KOPT-K1 (cell line): ENCODE results near the gene XRN2.
"Not testable (repeated sequence)": the region's sequence is repeated elsewhere in the genome, so short reads cannot be mapped to it uniquely, and the experiment has no call there.

Source experiments
- H3K27ac ChIP-seq: fragments of 200-600 bp; sonication (generic); 2 replicates; pipeline ENCODE4 v1.5.1; 2016; ENCODE audit warnings: antibody characterized with exemption, mild to moderate bottlenecking, low read depth, low read length; ENCODE audit not compliant: poor library complexity, severe bottlenecking
- H3K36me3 ChIP-seq: fragments of 200-600 bp; sonication (generic); 2 replicates; pipeline ENCODE4 v1.5.1; 2017; ENCODE audit warnings: antibody characterized with exemption, mild to moderate bottlenecking, low read length, moderate library complexity; ENCODE audit not compliant: insufficient read depth
- H3K9me3 ChIP-seq: fragments of 200-600 bp; sonication (generic); 2 replicates; pipeline ENCODE4 v1.5.1; 2017; ENCODE audit warnings: antibody characterized with exemption, low read length, mild to moderate bottlenecking; ENCODE audit not compliant: insufficient read depth, poor library complexity, severe bottlenecking

XRN2 gene

GRCh38 chr20:21356386-21356785, 53.3 kb downstream of the XRN2 start:
- no peak overlapping the region for H3K27ac ChIP-seq
- peaks cover 94% of the 10 kb centered on the region for H3K36me3 ChIP-seq
- no peaks in the 10 kb centered on the region for H3K9me3 ChIP-seq

GRCh38 chr20:21357844-21358243, 54.7 kb downstream of the XRN2 start:
- Histone ChIP-seq H3K36me3 (peaks cover 96% of the 10 kb centered on the region), H3K9me3 (no peaks in the 10 kb centered on the region), H3K27ac (no peak overlapping the region)

GRCh38 chr20:21358737-21359136, 55.6 kb downstream of the XRN2 start:
- no peak overlapping the region for H3K27ac ChIP-seq
- H3K36me3 ChIP-seq: peaks cover 99% of the 10 kb centered on the region
- H3K9me3 ChIP-seq: no peaks in the 10 kb centered on the region

- peaks cover 98% of the 10 kb centered on the region for H3K36me3 ChIP-seq
- no peaks in the 10 kb centered on the region for H3K9me3 ChIP-seq
- H3K27ac ChIP-seq: no peak overlapping the region
These were observed 57.6 kb downstream of the XRN2 start for GRCh38 chr20:21360705-21361104.

GRCh38 chr20:21361266-21361665, 58.1 kb downstream of the XRN2 start:
- H3K9me3 ChIP-seq: no peaks in the 10 kb centered on the region
- H3K36me3 ChIP-seq: peaks cover 95% of the 10 kb centered on the region
- no peak overlapping the region for H3K27ac ChIP-seq

GRCh38 chr20:21364413-21364812, 61.3 kb downstream of the XRN2 start:
- H3K9me3 ChIP-seq: no peaks in the 10 kb centered on the region
- peaks cover 95% of the 10 kb centered on the region for H3K36me3 ChIP-seq
- no peak overlapping the region for H3K27ac ChIP-seq

- no peak overlapping the region for H3K27ac ChIP-seq
- H3K9me3 ChIP-seq: no peaks in the 10 kb centered on the region
- peaks cover 95% of the 10 kb centered on the region for H3K36me3 ChIP-seq
These were observed 62.6 kb downstream of the XRN2 start for GRCh38 chr20:21365771-21366170.

GRCh38 chr20:21366273-21366672, 63.1 kb downstream of the XRN2 start:
- not testable (repeated sequence) for H3K27ac ChIP-seq, H3K9me3 ChIP-seq
- H3K36me3 ChIP-seq: peaks cover 95% of the 10 kb centered on the region

GRCh38 chr20:21368791-21369190, 65.7 kb downstream of the XRN2 start:
- Histone ChIP-seq H3K36me3 (peaks cover 95% of the 10 kb centered on the region), H3K9me3 (no peaks in the 10 kb centered on the region), H3K27ac (no peak overlapping the region)

GRCh38 chr20:21371193-21371592, 68.1 kb downstream of the XRN2 start:
- H3K9me3 ChIP-seq: no peaks in the 10 kb centered on the region
- no peak overlapping the region for H3K27ac ChIP-seq
- H3K36me3 ChIP-seq: peaks cover 94% of the 10 kb centered on the region

GRCh38 chr20:21372016-21372415, 68.9 kb downstream of the XRN2 start:
- Histone ChIP-seq H3K36me3 (peaks cover 94% of the 10 kb centered on the region), H3K27ac (no peak overlapping the region), H3K9me3 (no peaks in the 10 kb centered on the region)

GRCh38 chr20:21373436-21373835, 70.3 kb downstream of the XRN2 start:
- H3K9me3 ChIP-seq: no peaks in the 10 kb centered on the region
- H3K36me3 ChIP-seq: peaks cover 94% of the 10 kb centered on the region
- no peak overlapping the region for H3K27ac ChIP-seq

GRCh38 chr20:21376626-21377025, 73.5 kb downstream of the XRN2 start:
- Histone ChIP-seq H3K27ac (no peak overlapping the region), H3K36me3 (peaks cover 94% of the 10 kb centered on the region), H3K9me3 (no peaks in the 10 kb centered on the region)

GRCh38 chr20:21377701-21378100, 74.6 kb downstream of the XRN2 start:
- Histone ChIP-seq H3K27ac (no peak overlapping the region), H3K36me3 (peaks cover 94% of the 10 kb centered on the region), H3K9me3 (no peaks in the 10 kb centered on the region)

GRCh38 chr20:21378259-21378658, 75.1 kb downstream of the XRN2 start:
- Histone ChIP-seq H3K9me3 (no peaks in the 10 kb centered on the region), H3K27ac (no peak overlapping the region), H3K36me3 (peaks cover 94% of the 10 kb centered on the region)

GRCh38 chr20:21380711-21381110, 77.6 kb downstream of the XRN2 start:
- Histone ChIP-seq H3K36me3 (peaks cover 98% of the 10 kb centered on the region), H3K9me3 (no peaks in the 10 kb centered on the region), H3K27ac (no peak overlapping the region)

- Histone ChIP-seq H3K9me3 (no peaks in the 10 kb centered on the region), H3K36me3 (peaks cover 99% of the 10 kb centered on the region), H3K27ac (no peak overlapping the region)
These were observed 78.5 kb downstream of the XRN2 start for GRCh38 chr20:21381619-21382018.
